HCT116 (cell line): Measurements from ENCODE around the gene ACBD6. TPM values are rescaled to one million over a fixed set of nuclear protein-coding genes. Genes with fewer than 3 reads are reported as not detected.

ENCODE experiments used
- ATAC-seq: fragments of 200-7000 bp; cut with Tn5 transposase; 2 replicates; pipeline ENCODE4 v1.9.1; 2020; ENCODE audit warnings: mild to moderate bottlenecking, moderate library complexity
- BruUV-seq: library from RNA; stranded (reverse); fragments of 400-500 nt; replicated peaks from 2 replicates; lab custom pipeline; 2021; lab: Mats Ljungman, UMichigan
- CTCF ChIA-PET: fragments of 300-600 bp; sonication (Branson Sonifier 250); formaldehyde crosslinking; loops from one replicate; lab custom pipeline; 2021; ENCODE audit warnings: antibody characterized with exemption; lab: Charles Lee
- POLR2A ChIA-PET: fragments of 300-600, 350-600 bp; sonication (Branson Sonifier 250); formaldehyde crosslinking; loops from one replicate; lab custom pipeline; 2021; ENCODE audit warnings: antibody characterized with exemption; lab: Charles Lee
- RAD21 ChIA-PET, 2 experiments: fragments of 300-600 bp; sonication (Branson Sonifier 250); formaldehyde crosslinking; loops; one replicate each; lab custom pipeline; 2023; ENCODE audit warnings: low total read pairs in 2 of 2; ENCODE audit not compliant: uncharacterized antibody in 2 of 2, unreplicated experiment in 2 of 2, low non-redundant PET in 1 of 2; lab: Charles Lee
- DNase-seq: peaks from one replicate; pipeline ENCODE4 v3.0.0-alpha.2; 2010; ENCODE audit warnings: low read depth, low spot score
- H2AFZ ChIP-seq: fragments of 200-600 bp; shearing (Covaris generic), sonication (generic); 2 replicates; pipeline ENCODE4 v1.6.1; 2017; ENCODE audit warnings: low read depth, mixed run types, mixed read lengths, antibody characterized with exemption, low read length; ENCODE audit not compliant: poor library complexity, severe bottlenecking
- H3K27ac ChIP-seq: 2 replicates; pipeline ENCODE4 v1.5.1; 2012; ENCODE audit warnings: low read depth, low read length
- H3K27me3 ChIP-seq: fragments of 200-600 bp; sonication (generic); 2 replicates; pipeline ENCODE4 v1.6.1; 2016; ENCODE audit warnings: mixed run types, low read length, mixed read lengths; ENCODE audit not compliant: insufficient read depth
- H3K36me3 ChIP-seq, 2 experiments: fragments of 200-500 bp in 1 of 2; fragments of 200-600 bp in 1 of 2; sonication (Bioruptor generic) in 1 of 2; sonication (generic) in 1 of 2; 2 replicates each; pipeline versions ENCODE4 v1.5.1 to v1.6.1; 2014 to 2016; ENCODE audit warnings: low read length in 2 of 2, inconsistent platforms in 1 of 2, mixed read lengths in 1 of 2, mixed run types in 1 of 2; ENCODE audit not compliant: insufficient read depth in 2 of 2, control insufficient read depth in 1 of 2
- H3K4me1 ChIP-seq, 2 experiments: fragments of 200-600 bp in 1 of 2; sonication (generic) in 1 of 2; 2 replicates each; pipeline versions ENCODE4 v1.5.1 to v1.6.1; 2012 to 2017; ENCODE audit warnings: low read length in 2 of 2, inconsistent platforms in 1 of 2, mild to moderate bottlenecking in 1 of 2, mixed read lengths in 1 of 2, mixed run types in 1 of 2, moderate library complexity in 1 of 2; ENCODE audit not compliant: insufficient read depth in 2 of 2, control insufficient read depth in 1 of 2
- H3K4me2 ChIP-seq: fragments of 200-600 bp; sonication (generic); 2 replicates; pipeline ENCODE4 v1.6.1; 2017; ENCODE audit warnings: mixed run types, low read length, mixed read lengths
- H3K4me3 ChIP-seq, 2 experiments: fragments of 200-600 bp in 1 of 2; sonication (generic) in 1 of 2; replicated peaks in 1 of 2; 2 replicates each; pipeline ENCODE4 v1.5.1; 2011 to 2016; ENCODE audit warnings: low read length in 2 of 2, control low read depth in 1 of 2, low read depth in 1 of 2, mild to moderate bottlenecking in 1 of 2, mixed read lengths in 1 of 2, mixed run types in 1 of 2
- H3K79me2 ChIP-seq: fragments of 200-600 bp; sonication (generic); 2 replicates; pipeline ENCODE4 v1.6.1; 2017; ENCODE audit warnings: mild to moderate bottlenecking, mixed run types, low read length, moderate library complexity, mixed read lengths; ENCODE audit not compliant: insufficient read depth
- H3K9ac ChIP-seq: fragments of 200-600 bp; sonication (generic); 2 replicates; pipeline ENCODE4 v1.6.1; 2016; ENCODE audit warnings: low read length, mixed read lengths
- H3K9me2 ChIP-seq: fragments of 200-600 bp; sonication (generic), shearing (Covaris generic); 2 replicates; pipeline ENCODE4 v1.6.1; 2017; ENCODE audit warnings: mixed run types, mild to moderate bottlenecking, moderate library complexity; ENCODE audit not compliant: insufficient read depth
- H3K9me3 ChIP-seq, 2 experiments: fragments of 200-500 bp in 1 of 2; fragments of 200-600 bp in 1 of 2; sonication (Bioruptor generic) in 1 of 2; sonication (generic) in 1 of 2; 2 replicates each; pipeline ENCODE4 v1.6.1; 2014 to 2017; ENCODE audit warnings: low read length in 2 of 2, mixed read lengths in 2 of 2, inconsistent platforms in 1 of 2, low read depth in 1 of 2, mild to moderate bottlenecking in 1 of 2, mixed run types in 1 of 2, moderate library complexity in 1 of 2; ENCODE audit not compliant: control insufficient read depth in 1 of 2, insufficient read depth in 1 of 2
- H4K20me1 ChIP-seq: fragments of 200-600 bp; sonication (generic), shearing (Covaris generic); 2 replicates; pipeline ENCODE4 v1.6.1; 2017; ENCODE audit warnings: mixed run types, mild to moderate bottlenecking, moderate library complexity; ENCODE audit not compliant: insufficient read depth
- EGR1 ChIP-seq: IDR thresholded peaks from 2 replicates; pipeline ENCODE4 v1.6.1; 2012; ENCODE audit warnings: low read depth
- ELF1 ChIP-seq: IDR thresholded peaks from 2 replicates; pipeline ENCODE4 v1.6.1; 2012; ENCODE audit warnings: low read depth, borderline replicate concordance
- EZH2 ChIP-seq: fragments of 200-600 bp; sonication (generic); IDR thresholded peaks from 2 replicates; pipeline ENCODE4 v1.6.1; 2017; ENCODE audit warnings: antibody characterized with exemption, mixed run types
- JUND ChIP-seq: IDR thresholded peaks from 2 replicates; pipeline ENCODE4 v1.6.1; 2012
- SIN3A ChIP-seq: IDR thresholded peaks from 2 replicates; pipeline ENCODE4 v1.6.1; 2012; ENCODE audit warnings: low read depth
- SRF ChIP-seq: IDR thresholded peaks from 2 replicates; pipeline ENCODE4 v1.6.1; 2012; ENCODE audit warnings: low read depth
- TCF7L2 ChIP-seq: IDR thresholded peaks from 2 replicates; pipeline ENCODE4 v1.7.0; 2011; ENCODE audit warnings: borderline replicate concordance, inconsistent platforms; ENCODE audit not compliant: insufficient read depth, insufficient read length; ENCODE audit errors: extremely low read depth
- intact Hi-C: fragments of 100-400 bp; cut with micrococcal nuclease; formaldehyde crosslinking; loops from 2 replicates; pipeline ENCODE4 v1.10.0; 2022
- total RNA-seq: library from RNA; stranded (reverse); gene quantifications from one replicate; pipeline ENCODE4 v1.2.1, GENCODE V29; 2021; ENCODE audit not compliant: unreplicated experiment
- TF ChIP-seq, protein P1 (sequence below): IDR thresholded peaks from 2 replicates; pipeline ENCODE4 v1.6.1; 2012
- TF ChIP-seq, protein P2 (sequence below): IDR thresholded peaks from 2 replicates; pipeline ENCODE4 v1.6.1; 2012; ENCODE audit warnings: low read depth
- TF ChIP-seq, protein P3 (sequence below), 3 experiments: fragments of 200-600 bp in 1 of 3; sonication (generic) in 1 of 3; IDR thresholded peaks in 2 of 3; conservative IDR thresholded peaks in 1 of 3; 2 replicates each; pipeline ENCODE4 v1.5.1; 2012 to 2017; ENCODE audit warnings: low read depth in 2 of 3, low read length in 2 of 3, antibody characterized with exemption in 1 of 3, borderline replicate concordance in 1 of 3, control low read depth in 1 of 3, mild to moderate bottlenecking in 1 of 3, mixed read lengths in 1 of 3, mixed run types in 1 of 3, moderate library complexity in 1 of 3; ENCODE audit not compliant: insufficient read depth in 1 of 3

ACBD6 gene
- total RNA-seq, 1 experiment from 2014 or later = 43.2 TPM

GRCh38 chr1:180345148-180345547 is 157.2 kb downstream of the ACBD6 start:
- no peak for TF ChIP-seq EZH2
- TF ChIP-seq EGR1 = no peak
- no peak for TF ChIP-seq ELF1
- TF ChIP-seq, protein P1, sequence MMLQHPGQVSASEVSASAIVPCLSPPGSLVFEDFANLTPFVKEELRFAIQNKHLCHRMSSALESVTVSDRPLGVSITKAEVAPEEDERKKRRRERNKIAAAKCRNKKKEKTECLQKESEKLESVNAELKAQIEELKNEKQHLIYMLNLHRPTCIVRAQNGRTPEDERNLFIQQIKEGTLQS = no peak
- TF ChIP-seq SIN3A = no peak
- TF ChIP-seq SRF = no peak
- Histone ChIP-seq H3K4me2 (no peak overlapping the region), H4K20me1 (no peaks in the 10 kb centered on the region), H3K9me2 (no peaks in the 10 kb centered on the region), H2AFZ (no peak overlapping the region), H3K36me3 (no peaks in the 10 kb centered on the region), H3K4me1 (no peaks in the 10 kb centered on the region; a peak in 1 of 4 replicates), H3K9ac (no peak overlapping the region), H3K4me3 (no peak overlapping the region), H3K27me3 (no peaks in the 10 kb centered on the region), H3K9me3 (no peaks in the 10 kb centered on the region), H3K27ac (no peak overlapping the region), H3K79me2 (no peaks in the 10 kb centered on the region; the same call in 1 of the 2 replicates)
- ATAC-seq (no peak), DNase-seq (no peak)
- ChIA-PET CTCF (no interaction called here), POLR2A (no interaction called here), RAD21 (no interaction called here)
- BruUV-seq = no TSS peak
- intact Hi-C loops = no loop called here

- DNase-seq (no peak), ATAC-seq (no peak)
- Histone ChIP-seq H4K20me1 (no peaks in the 10 kb centered on the region), H3K9ac (no peak overlapping the region), H3K79me2 (no peaks in the 10 kb centered on the region; the same call in 1 of the 2 replicates), H3K9me3 (no peaks in the 10 kb centered on the region), H3K4me1 (no peaks in the 10 kb centered on the region; a peak in 1 of 4 replicates), H3K27ac (no peak overlapping the region), H3K4me3 (no peak overlapping the region), H2AFZ (no peak overlapping the region), H3K27me3 (no peaks in the 10 kb centered on the region), H3K9me2 (no peaks in the 10 kb centered on the region), H3K36me3 (no peaks in the 10 kb centered on the region), H3K4me2 (no peak overlapping the region)
- ChIA-PET CTCF (no interaction called here), RAD21 (no interaction called here), POLR2A (no interaction called here)
- BruUV-seq = no TSS peak
- intact Hi-C loops = no loop called here
- TF ChIP-seq TCF7L2 (no peak), SIN3A (no peak), SRF (no peak), ELF1 (no peak), JUND (no peak)
- TF ChIP-seq, protein P1 = no peak
- TF ChIP-seq, protein P2, sequence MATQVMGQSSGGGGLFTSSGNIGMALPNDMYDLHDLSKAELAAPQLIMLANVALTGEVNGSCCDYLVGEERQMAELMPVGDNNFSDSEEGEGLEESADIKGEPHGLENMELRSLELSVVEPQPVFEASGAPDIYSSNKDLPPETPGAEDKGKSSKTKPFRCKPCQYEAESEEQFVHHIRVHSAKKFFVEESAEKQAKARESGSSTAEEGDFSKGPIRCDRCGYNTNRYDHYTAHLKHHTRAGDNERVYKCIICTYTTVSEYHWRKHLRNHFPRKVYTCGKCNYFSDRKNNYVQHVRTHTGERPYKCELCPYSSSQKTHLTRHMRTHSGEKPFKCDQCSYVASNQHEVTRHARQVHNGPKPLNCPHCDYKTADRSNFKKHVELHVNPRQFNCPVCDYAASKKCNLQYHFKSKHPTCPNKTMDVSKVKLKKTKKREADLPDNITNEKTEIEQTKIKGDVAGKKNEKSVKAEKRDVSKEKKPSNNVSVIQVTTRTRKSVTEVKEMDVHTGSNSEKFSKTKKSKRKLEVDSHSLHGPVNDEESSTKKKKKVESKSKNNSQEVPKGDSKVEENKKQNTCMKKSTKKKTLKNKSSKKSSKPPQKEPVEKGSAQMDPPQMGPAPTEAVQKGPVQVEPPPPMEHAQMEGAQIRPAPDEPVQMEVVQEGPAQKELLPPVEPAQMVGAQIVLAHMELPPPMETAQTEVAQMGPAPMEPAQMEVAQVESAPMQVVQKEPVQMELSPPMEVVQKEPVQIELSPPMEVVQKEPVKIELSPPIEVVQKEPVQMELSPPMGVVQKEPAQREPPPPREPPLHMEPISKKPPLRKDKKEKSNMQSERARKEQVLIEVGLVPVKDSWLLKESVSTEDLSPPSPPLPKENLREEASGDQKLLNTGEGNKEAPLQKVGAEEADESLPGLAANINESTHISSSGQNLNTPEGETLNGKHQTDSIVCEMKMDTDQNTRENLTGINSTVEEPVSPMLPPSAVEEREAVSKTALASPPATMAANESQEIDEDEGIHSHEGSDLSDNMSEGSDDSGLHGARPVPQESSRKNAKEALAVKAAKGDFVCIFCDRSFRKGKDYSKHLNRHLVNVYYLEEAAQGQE = no peak
- TF ChIP-seq, protein P3, sequence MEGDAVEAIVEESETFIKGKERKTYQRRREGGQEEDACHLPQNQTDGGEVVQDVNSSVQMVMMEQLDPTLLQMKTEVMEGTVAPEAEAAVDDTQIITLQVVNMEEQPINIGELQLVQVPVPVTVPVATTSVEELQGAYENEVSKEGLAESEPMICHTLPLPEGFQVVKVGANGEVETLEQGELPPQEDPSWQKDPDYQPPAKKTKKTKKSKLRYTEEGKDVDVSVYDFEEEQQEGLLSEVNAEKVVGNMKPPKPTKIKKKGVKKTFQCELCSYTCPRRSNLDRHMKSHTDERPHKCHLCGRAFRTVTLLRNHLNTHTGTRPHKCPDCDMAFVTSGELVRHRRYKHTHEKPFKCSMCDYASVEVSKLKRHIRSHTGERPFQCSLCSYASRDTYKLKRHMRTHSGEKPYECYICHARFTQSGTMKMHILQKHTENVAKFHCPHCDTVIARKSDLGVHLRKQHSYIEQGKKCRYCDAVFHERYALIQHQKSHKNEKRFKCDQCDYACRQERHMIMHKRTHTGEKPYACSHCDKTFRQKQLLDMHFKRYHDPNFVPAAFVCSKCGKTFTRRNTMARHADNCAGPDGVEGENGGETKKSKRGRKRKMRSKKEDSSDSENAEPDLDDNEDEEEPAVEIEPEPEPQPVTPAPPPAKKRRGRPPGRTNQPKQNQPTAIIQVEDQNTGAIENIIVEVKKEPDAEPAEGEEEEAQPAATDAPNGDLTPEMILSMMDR (IDR thresholded peaks at IDR 0.05 in 2 of 3, conservative IDR thresholded peaks at IDR 0.05 in 1 of 3; ENCODE audit: borderline replicate concordance in 1 of 3, insufficient read depth in 1 of 3, low read depth in 2 of 3, low read length in 2 of 3) = no peak
These were observed 158.2 kb downstream of the ACBD6 start for GRCh38 chr1:180343921-180344769.
